SKM-1 (cell line): ENCODE measurements around the gene RNF222.

Experiments
- DNase-seq: peaks from one replicate; lab custom pipeline; 2025; ENCODE audit not compliant: unreplicated experiment; lab: John Stamatoyannopoulos, UW

RNF222 gene

GRCh38 chr17:8397636-8398035, at the start of gene RNF222:
Gene RNF222, minus strand, starts transcription at chr17:8397827. Its CDS starts 4,366 bp downstream, at chr17:8393461.
- DNase-seq, result no peak

GRCh38 chr17:8445536-8445935, 47.9 kb upstream of the RNF222 start:
- no peak for DNase-seq

GRCh38 chr17:8444494-8444893, 46.9 kb upstream of the RNF222 start:
- DNase-seq, result no peak

- DNase-seq, result no peak
These were observed 46.1 kb upstream of the RNF222 start for GRCh38 chr17:8443756-8444155.

GRCh38 chr17:8442310-8442709, 44.7 kb upstream of the RNF222 start:
- no peak for DNase-seq

- no peak for DNase-seq
These were observed 44.1 kb upstream of the RNF222 start for GRCh38 chr17:8441690-8442089.

GRCh38 chr17:8439681-8440080, 42.1 kb upstream of the RNF222 start:
- no peak for DNase-seq

GRCh38 chr17:8438441-8438840, 40.8 kb upstream of the RNF222 start:
- DNase-seq, result no peak

GRCh38 chr17:8436844-8437171, 39.2 kb upstream of the RNF222 start:
- no peak for DNase-seq

GRCh38 chr17:8436169-8436843, 38.7 kb upstream of the RNF222 start:
- DNase-seq, result no peak

- DNase-seq, result peak; percentile 53
These were observed 37.9 kb upstream of the RNF222 start, which contains the start of gene NDEL1 for GRCh38 chr17:8435245-8436168. Gene NDEL1, plus strand, starts transcription at chr17:8435884. Its CDS starts 8,388 bp downstream, at chr17:8444272.

- no peak for DNase-seq
These were observed 33.3 kb upstream of the RNF222 start for GRCh38 chr17:8430966-8431365.

- no peak for DNase-seq
These were observed 29.2 kb upstream of the RNF222 start for GRCh38 chr17:8426802-8427201.

GRCh38 chr17:8426094-8426720, 28.6 kb upstream of the RNF222 start:
- no peak for DNase-seq

- no peak for DNase-seq
These were observed 23.9 kb upstream of the RNF222 start for GRCh38 chr17:8421571-8421970.

GRCh38 chr17:8420041-8420934, 22.7 kb upstream of the RNF222 start:
- DNase-seq, result no peak

GRCh38 chr17:8419305-8419704, 21.7 kb upstream of the RNF222 start:
- DNase-seq, result no peak

GRCh38 chr17:8418471-8418870, 20.8 kb upstream of the RNF222 start:
- no peak for DNase-seq

- DNase-seq, result peak; percentile 54
These were observed 20.2 kb upstream of the RNF222 start for GRCh38 chr17:8417806-8418205.

GRCh38 chr17:8413938-8414337, 16.3 kb upstream of the RNF222 start:
- no peak for DNase-seq

- no peak for DNase-seq
These were observed 15.7 kb upstream of the RNF222 start for GRCh38 chr17:8413328-8413727.
